Liver (tissue), 9 donors: ENCODE data around the gene TNFSF15. TPM values are rescaled to one million over a fixed set of nuclear protein-coding genes. Genes with fewer than 3 reads are reported as not detected.

Experiments
- DNase-seq: peaks from one replicate; pipeline ENCODE4 v3.0.0-alpha.2; 2017; ENCODE audit warnings: low spot score
- H3K27ac ChIP-seq, 2 donors: one replicate each; pipeline ENCODE4 v1.7.0; 2013; ENCODE audit warnings: inconsistent platforms in 2 of 2, low read length in 2 of 2, control low read depth in 1 of 2, low read depth in 1 of 2, mild to moderate bottlenecking in 1 of 2
- H3K27me3 ChIP-seq, 4 donors: one replicate each; pipeline versions ENCODE4 v1.6.1 to v1.7.0; 2013; ENCODE audit warnings: low read length in 3 of 4, inconsistent platforms in 1 of 4, mild to moderate bottlenecking in 1 of 4, moderate library complexity in 1 of 4; ENCODE audit not compliant: control insufficient read depth in 4 of 4, insufficient read depth in 4 of 4
- H3K36me3 ChIP-seq, 4 donors: one replicate each; pipeline versions ENCODE4 v1.6.1 to v1.7.0; 2013; ENCODE audit warnings: low read length in 3 of 4, mild to moderate bottlenecking in 3 of 4, low read depth in 1 of 4, moderate library complexity in 1 of 4; ENCODE audit not compliant: control insufficient read depth in 4 of 4, insufficient read depth in 3 of 4
- H3K4me1 ChIP-seq, 4 donors: one replicate each; pipeline versions ENCODE4 v1.6.1 to v1.7.0; 2013; ENCODE audit warnings: low read length in 3 of 4, mild to moderate bottlenecking in 3 of 4, moderate library complexity in 1 of 4; ENCODE audit not compliant: control insufficient read depth in 4 of 4, insufficient read depth in 4 of 4
- H3K4me3 ChIP-seq, 3 donors: one replicate each; pipeline versions ENCODE4 v1.6.1 to v1.7.0; 2013; ENCODE audit warnings: low read length in 3 of 3, control low read depth in 1 of 3, low read depth in 1 of 3, mild to moderate bottlenecking in 1 of 3
- H3K9ac ChIP-seq, 2 donors: one replicate each; pipeline ENCODE4 v1.7.0; 2013; ENCODE audit warnings: low read length in 2 of 2, mild to moderate bottlenecking in 2 of 2, moderate library complexity in 2 of 2, control low read depth in 1 of 2, low read depth in 1 of 2
- H3K9me3 ChIP-seq, 4 donors: one replicate each; pipeline versions ENCODE4 v1.6.1 to v1.7.0; 2013; ENCODE audit warnings: low read length in 3 of 4; ENCODE audit not compliant: control insufficient read depth in 4 of 4
- CTCF ChIP-seq: fragments of 150-350 bp; IDR thresholded peaks from 2 replicates; pipeline ENCODE4 v1.5.1; 2017; ENCODE audit warnings: improper control_type of control experiment, low read depth, low read length; ENCODE audit not compliant: missing input control
- EGR1 ChIP-seq, 2 donors: IDR thresholded peaks; 2 replicates each; pipeline ENCODE4 v1.6.1; 2016 to 2018; ENCODE audit warnings: antibody characterized with exemption in 2 of 2, low read depth in 2 of 2
- FOXA1 ChIP-seq: IDR thresholded peaks from 2 replicates; pipeline ENCODE4 v1.6.1; 2016; ENCODE audit warnings: antibody characterized with exemption
- FOXA2 ChIP-seq: IDR thresholded peaks from 2 replicates; pipeline ENCODE4 v1.6.1; 2016; ENCODE audit warnings: antibody characterized with exemption
- GABPA ChIP-seq, 2 donors: IDR thresholded peaks in 1 of 2; conservative IDR thresholded peaks in 1 of 2; 2 replicates each; pipeline ENCODE4 v1.6.1; 2016; ENCODE audit warnings: antibody characterized with exemption in 2 of 2, mild to moderate bottlenecking in 1 of 2, moderate library complexity in 1 of 2
- HNF4A ChIP-seq, 2 donors: conservative IDR thresholded peaks; 2 replicates each; pipeline ENCODE4 v1.6.1; 2016; ENCODE audit warnings: antibody characterized with exemption in 2 of 2, mild to moderate bottlenecking in 2 of 2
- JUND ChIP-seq, 2 donors: IDR thresholded peaks; 2 replicates each; pipeline ENCODE4 v1.6.1; 2016; ENCODE audit warnings: antibody characterized with exemption in 2 of 2
- MAX ChIP-seq: IDR thresholded peaks from 2 replicates; pipeline ENCODE4 v1.6.1; 2016; ENCODE audit warnings: antibody characterized with exemption
- RAD21 ChIP-seq, 2 donors: IDR thresholded peaks; 2 replicates each; pipeline ENCODE4 v1.6.1; 2016; ENCODE audit warnings: antibody characterized with exemption in 2 of 2, mild to moderate bottlenecking in 2 of 2
- RXRA ChIP-seq, 2 donors: IDR thresholded peaks; 2 replicates each; pipeline ENCODE4 v1.6.1; 2017 to 2018; ENCODE audit warnings: antibody characterized with exemption in 2 of 2, mild to moderate bottlenecking in 1 of 2
- SP1 ChIP-seq: IDR thresholded peaks from 2 replicates; pipeline ENCODE4 v1.6.1; 2018; ENCODE audit warnings: antibody characterized with exemption, mild to moderate bottlenecking
- YY1 ChIP-seq: IDR thresholded peaks from 2 replicates; pipeline ENCODE4 v1.6.1; 2016; ENCODE audit warnings: antibody characterized with exemption, mild to moderate bottlenecking
- WGBS: extraction: QIAGEN DNeasy Blood & Tissue Kit; methylation state at CpG from one replicate; pipeline ENCODE4 v1.1.7; 2013; 5-methylcytosine and 5-hydroxymethylcytosine counted together
- polyA plus RNA-seq, 2 donors: library from polyadenylated mRNA; stranded (reverse) in 1 of 2; unstranded in 1 of 2; fragments of 200-250 nt in 1 of 2; fragments of >200 nt in 1 of 2; fragmentation: Nextera tagmentation in 1 of 2; extraction: Ambion mirVana in 1 of 2; gene quantifications; one replicate each; pipeline versions ENCODE4 v1.2.1 to v1.2.3, GENCODE V29; 2013 to 2015
- total RNA-seq, 2 donors: library from RNA; depleted of rRNA; stranded (reverse); fragments of >200 nt; gene quantifications; one replicate each; pipeline ENCODE4 v1.2.3, GENCODE V29; 2014
- TF ChIP-seq, protein P1 (sequence below): IDR thresholded peaks from 2 replicates; pipeline ENCODE4 v1.6.1; 2016; ENCODE audit warnings: antibody characterized with exemption
- donor health status: healthy.
- donor health status: healthy.
- donor health status: healthy.
- donor health status: healthy.
- donor health status: healthy.

TNFSF15 gene
- total and polyA plus RNA-seq, 4 donors = 0.01 to 0.42 (median 0.08) TPM; not detected in 1

DNA sequence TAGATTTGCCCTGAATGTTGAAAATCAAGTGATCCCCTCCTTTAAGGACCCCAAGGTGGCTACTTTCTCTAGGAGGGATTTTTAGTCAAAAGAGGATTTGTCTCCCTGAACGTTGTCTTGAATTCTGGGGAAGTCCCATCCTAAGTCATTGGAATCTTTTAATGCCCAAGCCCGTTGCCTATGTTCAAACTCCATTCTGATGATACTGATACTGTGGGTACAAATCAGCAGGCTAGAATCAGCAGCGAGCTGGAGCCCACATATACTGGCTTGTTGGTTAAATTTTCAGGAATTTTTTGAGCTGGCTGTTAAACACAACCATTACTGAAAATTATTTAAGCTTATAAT lies 22.4 kb upstream of the TNFSF15 start:
- Histone ChIP-seq H3K36me3 (no peaks in the 10 kb centered on the region), H3K27ac (no peak overlapping the region), H3K4me1 (no peaks in the 10 kb centered on the region), H3K9me3 (no peaks in the 10 kb centered on the region), H3K9ac (no peak overlapping the region), H3K27me3 (peaks cover 0 to under 1% (median 0%) of the 10 kb centered on the region in 4 donors), H3K4me3 (no peak overlapping the region)
- TF ChIP-seq CTCF (no peak), FOXA2 (no peak), GABPA (IDR thresholded peaks at IDR 0.05 in 1 of 2, conservative IDR thresholded peaks at IDR 0.05 in 1 of 2) (no peak), FOXA1 (no peak), MAX (no peak), YY1 (no peak), HNF4A (conservative IDR thresholded peaks at IDR 0.05) (no peak), RXRA (IDR thresholded peaks at IDR 0.05) (no peak), EGR1 (IDR thresholded peaks at IDR 0.05; ENCODE audit: low read depth in 2 of 2) (no peak), SP1 (no peak), RAD21 (IDR thresholded peaks at IDR 0.05) (no peak)
- TF ChIP-seq, protein P1, sequence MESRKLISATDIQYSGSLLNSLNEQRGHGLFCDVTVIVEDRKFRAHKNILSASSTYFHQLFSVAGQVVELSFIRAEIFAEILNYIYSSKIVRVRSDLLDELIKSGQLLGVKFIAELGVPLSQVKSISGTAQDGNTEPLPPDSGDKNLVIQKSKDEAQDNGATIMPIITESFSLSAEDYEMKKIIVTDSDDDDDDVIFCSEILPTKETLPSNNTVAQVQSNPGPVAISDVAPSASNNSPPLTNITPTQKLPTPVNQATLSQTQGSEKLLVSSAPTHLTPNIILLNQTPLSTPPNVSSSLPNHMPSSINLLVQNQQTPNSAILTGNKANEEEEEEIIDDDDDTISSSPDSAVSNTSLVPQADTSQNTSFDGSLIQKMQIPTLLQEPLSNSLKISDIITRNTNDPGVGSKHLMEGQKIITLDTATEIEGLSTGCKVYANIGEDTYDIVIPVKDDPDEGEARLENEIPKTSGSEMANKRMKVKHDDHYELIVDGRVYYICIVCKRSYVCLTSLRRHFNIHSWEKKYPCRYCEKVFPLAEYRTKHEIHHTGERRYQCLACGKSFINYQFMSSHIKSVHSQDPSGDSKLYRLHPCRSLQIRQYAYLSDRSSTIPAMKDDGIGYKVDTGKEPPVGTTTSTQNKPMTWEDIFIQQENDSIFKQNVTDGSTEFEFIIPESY = no peak
- WGBS = 84% methylated on average over 3 of the region's 3 CpGs
- no peak for DNase-seq

DNA sequence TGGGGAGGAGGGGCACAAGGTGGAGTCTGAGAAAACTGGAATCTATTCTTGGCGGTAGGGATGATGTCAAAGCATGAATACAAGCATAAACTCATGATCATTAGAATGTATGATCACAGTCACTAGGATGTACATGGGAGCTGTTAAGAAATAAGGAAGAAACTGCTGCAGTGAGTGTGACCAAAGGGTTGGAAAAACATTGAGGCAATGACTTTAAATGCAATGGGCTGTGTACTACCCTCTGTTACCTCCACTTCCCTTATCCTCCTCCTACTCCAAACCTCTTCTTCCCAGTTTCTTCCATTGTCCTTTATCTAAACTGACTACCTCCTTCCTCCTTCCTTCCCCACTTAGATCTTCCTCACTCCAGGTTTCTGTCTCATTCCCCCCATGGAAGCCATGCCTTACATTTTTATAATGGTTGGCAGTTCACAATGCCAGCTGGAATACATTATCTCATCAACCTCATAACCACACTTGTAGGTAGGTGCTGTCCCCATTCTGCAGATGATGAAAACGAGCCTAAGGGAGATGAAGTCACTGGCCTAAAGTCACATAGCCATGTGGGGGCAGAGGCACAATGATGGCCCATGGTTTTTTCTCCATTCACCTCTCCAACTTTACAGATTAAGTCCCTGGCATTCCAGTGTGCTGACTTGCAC lies 21.9 kb upstream of the TNFSF15 start:
- TF ChIP-seq JUND (IDR thresholded peaks at IDR 0.05) (no peak), YY1 (no peak), EGR1 (IDR thresholded peaks at IDR 0.05; ENCODE audit: low read depth in 2 of 2) (no peak), SP1 (no peak), FOXA1 (no peak), GABPA (IDR thresholded peaks at IDR 0.05 in 1 of 2, conservative IDR thresholded peaks at IDR 0.05 in 1 of 2) (no peak), CTCF (no peak), HNF4A (conservative IDR thresholded peaks at IDR 0.05) (no peak), FOXA2 (no peak), MAX (no peak)
- TF ChIP-seq, protein P1 = no peak
- H3K4me3 ChIP-seq = no peak overlapping the region
- H3K27me3 ChIP-seq = peaks cover 0 to 2% (median 0%) of the 10 kb centered on the region in 4 donors
- no peak overlapping the region for H3K9ac ChIP-seq
- no peak for DNase-seq
- WGBS = 78% methylated on average over 2 of the region's 2 CpGs
- no peaks in the 10 kb centered on the region for H3K4me1 ChIP-seq
- no peak overlapping the region for H3K27ac ChIP-seq
- H3K9me3 ChIP-seq = no peaks in the 10 kb centered on the region
- no peaks in the 10 kb centered on the region for H3K36me3 ChIP-seq
